Measurements from ENCODE around the gene UBAC2. TPM values are rescaled to one million over a fixed set of nuclear protein-coding genes. Genes with fewer than 3 reads are reported as not detected.

The UBAC2 gene
- polyA plus RNA-seq, 3 donors = 33.0 to 45.2 (median 38.0) TPM

DNA sequence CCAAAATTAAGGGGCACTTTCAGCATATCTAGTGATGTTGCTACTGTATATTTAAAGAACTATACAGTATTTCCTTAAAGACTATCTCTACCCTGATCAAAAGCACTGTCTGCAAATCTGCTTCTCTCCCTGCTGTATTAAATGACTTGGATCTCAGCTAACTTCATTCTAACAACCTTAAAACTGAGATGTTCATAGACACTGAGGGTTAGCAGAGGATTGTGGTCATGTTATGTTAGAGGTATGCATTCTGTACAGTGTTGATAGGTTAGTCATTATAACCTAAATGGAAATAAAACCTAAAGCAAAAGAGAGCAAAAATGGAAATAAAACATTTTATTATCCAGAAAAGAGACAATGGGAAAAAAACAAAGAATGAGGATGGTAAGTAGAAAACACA, 96.7 kb downstream of the UBAC2 start:
- no peak overlapping the region for H3K27ac ChIP-seq (ENCODE audit: low read depth, low read length)

DNA sequence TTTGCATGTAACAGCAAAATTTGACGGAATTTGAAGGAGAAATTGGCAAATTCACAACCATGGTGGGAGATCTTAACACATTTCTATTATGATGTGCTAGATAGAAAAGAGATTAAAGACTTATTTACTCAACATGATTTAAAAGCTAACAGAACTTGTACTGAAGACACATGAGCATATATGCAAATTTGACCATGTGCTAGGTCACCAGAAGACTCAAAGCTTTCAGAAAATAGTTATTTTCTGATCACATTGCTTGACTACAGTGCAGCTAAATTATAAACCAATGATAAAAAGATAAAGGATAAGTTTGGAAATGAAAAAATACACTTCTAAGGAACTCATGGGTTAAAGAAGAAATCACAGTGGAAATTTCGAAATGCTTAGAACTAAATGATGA, 97.4 kb downstream of the UBAC2 start:
- no peak overlapping the region for H3K27ac ChIP-seq (ENCODE audit: low read depth, low read length)

DNA sequence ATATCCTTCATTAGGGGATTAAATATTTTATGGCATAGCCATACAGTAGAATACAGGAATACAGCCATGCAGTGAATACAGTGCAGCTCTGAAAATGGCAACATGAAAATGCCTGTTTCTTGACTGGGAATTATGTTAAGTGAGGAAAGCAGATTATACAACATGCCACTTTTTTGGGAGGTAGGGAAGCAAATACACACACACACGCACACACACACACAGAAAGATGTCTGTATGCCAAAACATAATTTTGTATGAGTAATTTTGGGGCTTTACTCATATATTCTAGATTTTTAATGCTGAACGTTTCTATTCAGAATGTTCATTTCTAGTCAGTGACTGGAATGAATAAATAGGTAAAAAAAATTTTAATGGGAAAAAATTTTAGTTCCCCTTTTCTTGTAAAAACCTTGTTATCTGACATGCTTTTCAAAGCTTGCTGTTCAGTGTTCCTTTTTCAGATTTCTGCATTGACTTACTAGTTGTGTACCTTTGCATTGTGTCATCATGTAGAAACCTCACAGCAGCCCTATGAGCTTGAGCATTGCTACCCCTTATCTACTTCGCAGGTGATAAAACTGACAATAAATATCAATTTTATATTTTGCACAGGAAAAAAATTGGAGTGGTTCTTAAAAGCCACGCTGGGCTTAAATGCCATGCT, 98.7 kb downstream of the UBAC2 start:
- 79 to 90% (median 85%) methylated on average over 4 of the region's 4 CpGs for WGBS, 3 donors

More for the DNA sequence above, 97.4 kb downstream of the UBAC2 start:
- WGBS, 3 donors = 75 to 92% (median 89%) methylated on average over 2 of the region's 2 CpGs

DNA sequence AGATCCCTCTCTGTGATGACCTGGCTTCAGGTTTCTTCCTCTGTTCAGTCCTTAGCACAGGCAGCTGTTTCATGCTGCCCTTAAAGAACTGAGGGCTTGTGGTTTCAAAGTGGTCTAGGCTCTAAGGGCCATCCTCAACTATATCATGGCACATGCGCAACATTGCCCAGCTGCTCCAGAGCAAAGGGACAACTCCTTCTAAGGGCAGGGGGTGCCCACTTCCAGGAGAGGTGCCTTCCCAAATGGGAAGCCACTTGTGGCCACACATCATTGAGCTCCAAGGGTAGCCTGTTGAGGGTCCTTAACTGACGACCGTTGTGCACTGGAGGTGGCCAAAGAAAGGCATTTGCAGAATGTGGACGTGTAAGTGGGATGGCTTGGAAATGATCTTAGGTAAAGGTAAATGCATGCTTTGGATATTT, 99.3 kb downstream of the UBAC2 start:
- H3K27ac ChIP-seq (ENCODE audit: low read depth, low read length) = no peak overlapping the region

More for the DNA sequence above, 98.7 kb downstream of the UBAC2 start:
- no peak overlapping the region for H3K27ac ChIP-seq (ENCODE audit: low read depth, low read length)

DNA sequence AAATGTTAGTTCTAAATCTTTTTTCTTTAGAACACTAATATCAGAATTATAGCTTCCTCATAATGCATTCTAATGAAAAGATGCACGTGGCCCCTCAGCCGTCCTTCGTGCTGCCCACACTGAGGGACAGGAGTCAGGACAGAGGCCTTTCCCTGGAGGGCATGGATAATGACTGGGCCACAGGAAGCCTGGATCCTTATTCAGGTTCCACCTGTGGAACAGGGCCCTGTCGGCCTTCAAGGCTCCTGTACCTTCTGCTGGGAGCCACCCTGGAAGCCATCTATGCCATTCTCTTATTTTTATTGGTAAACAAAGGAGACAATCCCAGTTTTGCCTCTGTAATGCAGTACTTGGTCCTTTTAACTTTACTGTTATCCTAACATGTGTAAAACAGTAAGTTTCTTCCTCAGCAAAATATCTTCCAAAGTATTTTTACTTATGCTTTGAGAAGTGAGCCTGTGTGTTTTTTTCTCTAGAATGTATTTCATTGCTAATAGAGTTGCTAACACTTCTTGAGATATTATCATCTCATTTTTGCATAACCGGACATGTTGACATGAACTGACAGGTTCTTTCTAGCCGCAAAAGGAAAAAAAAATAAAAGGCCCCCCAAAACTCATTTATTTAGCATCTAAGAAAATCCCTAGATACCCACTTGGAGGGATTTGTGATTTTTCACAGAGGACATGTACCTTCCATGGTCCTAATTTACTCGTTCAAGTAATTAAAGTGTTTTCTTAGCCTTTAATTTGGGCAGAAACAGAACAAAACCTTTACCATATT, 100.6 kb downstream of the UBAC2 start:
- H3K27ac ChIP-seq (ENCODE audit: low read depth, low read length) = no peak overlapping the region

More for the DNA sequence above, 99.3 kb downstream of the UBAC2 start:
- 93 to 95% (median 94%) methylated on average over 4 of the region's 4 CpGs for WGBS, 3 donors

DNA sequence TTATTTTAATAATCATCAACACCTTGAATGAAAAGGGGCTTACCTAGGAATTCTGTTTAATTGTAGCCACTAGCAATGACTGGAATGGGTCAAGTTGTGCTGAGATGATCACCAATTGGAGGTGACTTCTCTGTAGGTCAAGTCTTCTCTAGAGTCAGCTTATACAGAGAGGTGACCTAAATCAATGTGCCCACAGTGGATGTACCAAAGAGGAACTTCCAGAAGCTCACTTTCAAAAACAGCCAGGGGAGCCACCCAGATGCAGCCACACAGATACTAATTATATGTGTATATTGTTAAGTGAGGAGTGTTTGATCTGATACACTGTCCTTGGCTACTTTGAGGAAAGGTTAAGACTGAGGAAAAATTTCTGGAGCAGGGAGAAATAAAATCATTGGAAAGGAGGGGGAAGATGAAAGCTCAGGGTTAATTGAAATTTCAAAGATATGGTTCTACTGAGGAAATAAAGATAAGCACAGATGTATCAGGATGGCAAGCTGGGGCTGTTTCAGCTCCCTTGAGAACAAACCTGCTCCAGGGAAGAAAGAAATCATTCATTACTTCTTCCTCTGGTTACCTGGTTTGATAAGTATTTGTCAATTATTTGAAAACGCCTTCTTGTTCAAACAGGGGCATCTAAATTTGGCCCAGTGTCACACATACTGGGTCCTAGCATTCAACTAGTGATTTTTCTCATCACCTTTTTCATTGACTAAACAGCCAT, 101.4 kb downstream of the UBAC2 start:
- no peak overlapping the region for H3K27ac ChIP-seq (ENCODE audit: low read depth, low read length)
- 59 to 96% (median 94%) methylated on average over 1 of the region's 1 CpG for WGBS, 3 donors

More for the DNA sequence above, 100.6 kb downstream of the UBAC2 start:
- 88 to 92% (median 90%) methylated on average over 7 of the region's 7 CpGs for WGBS, 3 donors

DNA sequence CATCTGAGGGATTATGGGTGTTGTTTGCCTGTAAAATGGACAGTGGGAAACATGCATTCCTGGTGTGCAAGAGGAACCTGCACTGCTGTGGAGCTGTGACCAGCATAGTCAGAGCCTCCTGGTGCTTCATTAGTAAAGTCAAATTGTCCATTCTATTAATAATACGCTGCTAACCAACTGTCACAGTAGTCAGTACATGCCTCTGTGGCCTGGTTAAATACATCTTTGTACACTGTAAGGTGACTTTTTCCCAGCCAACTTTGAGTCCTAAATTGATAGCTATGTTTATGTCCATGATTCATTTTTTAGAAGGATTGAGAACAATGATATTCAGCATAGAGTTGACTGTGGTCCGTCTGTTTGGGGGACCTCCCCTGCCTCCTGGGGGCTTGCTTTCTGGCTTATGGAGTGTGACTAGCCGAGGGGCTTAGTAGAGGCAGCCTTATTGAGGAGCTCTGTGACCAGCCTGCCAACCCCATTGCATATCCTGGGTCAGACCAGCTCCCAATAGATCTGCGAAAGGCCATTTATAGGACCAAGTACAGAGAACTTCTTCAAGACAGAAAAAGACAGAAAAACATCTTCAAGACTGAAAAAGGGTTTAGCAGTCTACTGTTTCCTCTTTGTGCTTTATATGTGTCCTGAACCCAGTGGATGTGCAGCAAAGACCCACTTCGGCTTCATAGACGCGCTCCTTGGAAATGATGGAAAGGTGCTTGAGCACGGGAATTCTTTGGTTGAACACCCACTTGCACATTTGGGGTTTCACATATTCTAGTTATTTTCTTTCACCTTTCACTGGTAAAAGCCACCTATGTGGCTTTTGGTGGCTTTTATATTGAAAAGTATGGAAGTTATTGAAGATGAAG, 102.2 kb downstream of the UBAC2 start:
- WGBS, 3 donors = 95 to 97% (median 96%) methylated on average over 8 of the region's 8 CpGs
- H3K27ac ChIP-seq (ENCODE audit: low read depth, low read length) = no peak overlapping the region

DNA sequence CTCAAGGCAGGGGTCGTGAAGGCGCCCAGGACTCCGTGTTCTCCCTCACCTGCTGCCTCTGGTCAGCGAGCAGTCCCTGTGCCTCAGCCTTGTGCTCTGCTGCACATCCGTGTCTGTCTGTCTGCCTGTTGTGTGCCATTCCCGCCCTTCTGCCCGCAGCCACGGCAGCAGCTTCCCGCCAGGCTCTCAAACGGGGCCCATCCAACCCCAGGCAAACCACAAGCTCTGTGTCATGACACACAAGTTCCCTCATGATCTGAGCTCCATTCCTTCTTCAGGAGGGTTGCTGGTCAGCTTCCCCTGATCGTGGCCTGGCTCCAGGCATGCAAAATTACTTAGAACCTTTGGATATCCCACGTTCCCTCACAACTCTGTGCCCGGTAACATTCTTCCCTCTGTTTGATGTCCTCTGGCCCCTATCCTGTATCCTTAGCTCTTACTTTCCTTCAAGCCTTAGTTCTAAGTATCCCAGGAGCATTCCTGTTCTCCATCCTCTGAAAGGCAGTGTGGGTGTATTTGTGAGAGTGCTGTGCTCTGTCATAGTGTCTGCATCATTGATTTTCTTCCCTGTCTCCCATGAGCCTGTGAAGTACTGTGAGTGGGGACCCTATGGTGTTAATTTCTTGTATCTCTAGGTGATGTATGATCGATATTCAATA, 103.3 kb downstream of the UBAC2 start:
- H3K27ac ChIP-seq (ENCODE audit: low read depth, low read length) = no peak overlapping the region

DNA sequence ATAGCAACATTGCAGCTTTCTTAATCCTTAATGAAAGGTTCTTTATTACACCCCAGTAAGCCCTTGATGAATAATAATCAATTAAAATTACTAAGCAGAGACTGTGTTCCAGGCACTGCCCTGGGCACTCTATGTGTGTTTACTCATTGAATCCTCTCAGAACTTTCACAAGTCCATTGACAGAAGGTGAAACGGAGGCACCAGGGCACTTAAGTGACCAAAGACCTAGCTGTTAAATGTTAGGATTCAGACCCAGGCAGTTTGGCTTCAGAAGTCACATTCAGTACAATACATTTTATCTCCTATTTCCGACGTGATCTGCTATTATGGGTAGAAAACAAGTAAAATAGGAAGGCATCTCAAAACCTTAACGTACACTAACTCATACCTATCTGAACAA, 103.9 kb downstream of the UBAC2 start:
- 84 to 90% (median 87%) methylated on average over 4 of the region's 4 CpGs for WGBS, 3 donors
- no peak overlapping the region for H3K27ac ChIP-seq (ENCODE audit: low read depth, low read length)

More for the DNA sequence above, 103.3 kb downstream of the UBAC2 start:
- WGBS, 3 donors = 75 to 92% (median 83%) methylated on average over 14 of the region's 14 CpGs

DNA sequence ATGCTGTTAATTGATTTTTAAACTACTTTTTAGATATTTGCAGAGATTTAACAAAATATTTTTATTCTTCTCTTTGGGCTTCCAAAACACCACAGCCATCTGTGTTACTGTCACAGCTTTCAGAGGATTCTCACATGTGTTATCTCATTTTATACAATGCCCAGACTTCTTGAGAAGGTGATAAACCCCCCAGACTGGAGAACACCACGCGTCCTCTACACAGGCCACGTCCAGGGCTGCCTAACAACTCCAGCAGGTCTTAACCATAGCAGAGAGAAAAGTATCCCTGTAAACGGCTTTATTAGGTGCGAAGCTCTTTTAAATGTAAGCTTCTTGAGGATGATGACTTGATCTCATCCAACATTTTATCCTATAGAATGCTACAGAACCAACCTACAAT, 104.5 kb downstream of the UBAC2 start:
- no peak overlapping the region for H3K27ac ChIP-seq (ENCODE audit: low read depth, low read length)
- 66 to 97% (median 90%) methylated on average over 5 of the region's 5 CpGs for WGBS, 3 donors

DNA sequence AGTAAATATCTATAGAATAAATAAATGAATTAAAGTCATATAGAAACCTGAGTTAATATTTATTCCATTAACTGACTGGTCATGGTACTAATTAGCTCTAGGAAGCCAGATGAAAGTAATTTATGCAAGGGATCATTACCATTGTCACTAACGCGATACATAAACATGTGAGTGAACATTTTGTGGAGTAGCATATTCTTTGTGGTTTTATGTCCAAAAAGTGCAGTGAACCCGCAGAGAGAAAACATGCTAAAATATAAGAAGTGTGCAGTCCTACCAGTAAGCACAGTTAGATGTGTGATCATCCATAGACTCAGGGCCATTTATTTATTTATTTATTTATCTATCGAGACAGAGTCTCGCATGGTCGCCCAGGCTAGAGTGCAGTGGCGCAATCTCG, 104.9 kb downstream of the UBAC2 start:
- H3K27ac ChIP-seq (ENCODE audit: low read depth, low read length) = no peak overlapping the region
- WGBS, 3 donors = 91% methylated on average over 8 of the region's 8 CpGs

DNA sequence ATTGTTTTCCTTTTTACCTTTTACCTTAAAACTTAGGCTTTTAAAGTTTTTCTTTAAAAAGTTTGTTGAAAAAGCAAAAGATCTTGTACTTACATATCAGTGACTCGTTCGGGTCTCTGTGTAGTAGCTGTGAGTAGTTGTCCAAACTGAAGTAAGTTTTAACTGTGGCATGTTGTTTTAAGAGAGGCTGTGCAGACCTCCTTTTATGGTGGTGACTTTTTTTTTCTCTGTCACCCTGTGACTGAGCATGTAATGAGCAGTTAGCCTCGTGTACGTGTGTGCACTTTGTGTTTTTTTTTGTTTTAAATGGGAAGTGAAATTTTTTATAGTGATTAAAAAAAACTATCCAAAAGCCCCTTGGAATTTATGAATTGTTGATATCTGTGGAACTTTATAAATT, 106.6 kb downstream of the UBAC2 start, which contains the start of gene GPR183:
Gene GPR183 (minus strand): TSS at position 153 of the 400 bp plus-strand sequence. CDS start 11,254 bp downstream, outside the sequence.
- no peak within 1 kb of the TSS for H3K27ac ChIP-seq (ENCODE audit: low read depth, low read length)
- WGBS, 3 donors = 18 to 38% (median 35%) methylated on average over 4 of the region's 4 CpGs

DNA sequence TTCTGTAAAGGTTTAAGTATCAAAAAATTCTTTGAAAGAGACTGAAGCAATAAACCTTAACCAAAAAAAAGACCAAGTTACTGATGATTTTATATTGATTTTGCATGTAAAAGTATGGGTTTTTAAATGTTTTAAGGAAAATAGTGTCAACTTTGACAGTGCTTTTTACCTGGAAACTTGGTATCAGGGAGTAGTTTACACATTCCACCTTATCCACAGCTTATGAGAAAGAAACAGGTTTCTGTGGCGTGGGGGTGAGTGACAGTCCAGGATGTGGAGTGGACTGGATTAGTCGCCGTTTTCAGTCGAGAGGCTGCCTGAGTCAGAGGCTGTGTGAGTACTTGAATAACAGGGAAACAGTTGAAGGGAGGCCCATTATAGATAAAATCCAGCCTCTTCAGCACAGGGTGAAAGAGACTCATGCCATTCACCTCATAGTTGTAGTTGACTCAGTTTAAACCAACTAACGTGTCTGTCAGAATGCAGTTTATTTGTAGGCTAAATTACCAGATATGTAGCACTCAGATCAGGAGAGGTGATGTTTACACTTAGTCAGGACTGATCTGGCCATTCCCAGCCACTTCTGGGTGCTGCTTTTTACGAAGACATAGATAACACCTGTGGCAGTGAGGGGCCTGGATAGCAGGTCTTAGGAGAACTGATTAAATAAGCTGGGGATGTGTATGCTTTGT, 107.1 kb downstream of the UBAC2 start:
- no peak overlapping the region for H3K27ac ChIP-seq (ENCODE audit: low read depth, low read length)
- 24 to 56% (median 55%) methylated on average over 6 of the region's 6 CpGs for WGBS, 3 donors

DNA sequence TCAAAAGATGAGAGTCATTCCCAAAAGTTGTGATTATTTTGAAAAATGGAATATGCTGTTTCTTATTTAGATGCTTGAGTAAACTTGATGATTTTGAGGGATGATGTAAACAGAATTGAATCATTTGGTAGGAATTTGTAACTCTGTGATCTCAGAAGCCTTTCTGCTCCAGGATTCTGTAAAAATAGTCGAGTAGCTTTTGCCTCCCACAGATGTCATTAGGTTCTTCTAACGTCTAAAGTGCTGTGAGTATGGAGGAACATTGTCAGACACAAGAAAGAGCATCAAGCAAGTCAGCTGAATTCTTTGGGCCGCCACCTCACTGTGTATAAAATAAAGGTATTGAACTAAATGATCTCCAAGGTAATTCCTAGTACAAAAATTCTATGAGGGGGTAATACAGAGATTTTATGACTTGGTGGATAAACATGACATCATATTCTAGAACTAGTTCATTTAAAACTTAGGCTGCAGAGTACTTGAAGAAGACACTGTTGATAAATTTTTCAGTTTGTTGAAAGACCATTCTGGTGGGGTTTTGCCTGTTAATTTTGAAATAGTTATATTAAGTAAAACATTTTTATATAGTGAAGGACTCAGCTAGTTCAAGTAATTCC, 107.9 kb downstream of the UBAC2 start:
- WGBS, 3 donors = 65 to 86% (median 70%) methylated on average over 3 of the region's 3 CpGs
- no peak overlapping the region for H3K27ac ChIP-seq (ENCODE audit: low read depth, low read length)

DNA sequence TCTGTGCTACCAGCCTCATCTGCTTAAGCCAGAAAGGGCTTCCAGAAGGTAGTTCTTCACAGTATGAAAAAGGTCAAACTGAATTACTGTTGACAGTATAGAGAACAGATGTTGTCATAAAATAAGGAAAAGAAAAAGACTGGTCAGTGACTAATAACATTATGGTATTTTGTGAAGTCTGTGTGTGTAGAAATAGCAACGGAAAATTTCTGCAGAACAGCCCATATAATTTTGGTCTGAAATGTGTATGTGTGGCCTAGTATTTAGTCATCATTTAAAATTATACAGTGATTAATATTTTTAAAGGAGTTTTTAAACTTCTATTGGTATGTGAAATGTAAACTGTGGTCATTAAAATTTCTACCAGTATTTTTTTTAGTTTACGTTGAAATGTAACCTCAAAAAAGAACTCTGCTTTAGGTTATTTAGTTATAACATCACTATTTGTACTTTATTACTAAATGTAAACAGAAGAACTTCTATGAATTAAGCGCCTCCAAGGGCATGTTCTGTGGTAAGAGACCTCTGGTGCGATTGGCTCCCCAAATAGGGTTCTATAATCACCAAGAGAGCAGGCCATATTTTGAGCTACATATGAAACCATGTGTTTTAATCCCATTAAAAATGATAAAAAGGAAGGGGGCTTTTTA, 109.9 kb downstream of the UBAC2 start:
- no peak overlapping the region for H3K27ac ChIP-seq (ENCODE audit: low read depth, low read length)
- WGBS, 3 donors = 85 to 94% (median 89%) methylated on average over 4 of the region's 4 CpGs

DNA sequence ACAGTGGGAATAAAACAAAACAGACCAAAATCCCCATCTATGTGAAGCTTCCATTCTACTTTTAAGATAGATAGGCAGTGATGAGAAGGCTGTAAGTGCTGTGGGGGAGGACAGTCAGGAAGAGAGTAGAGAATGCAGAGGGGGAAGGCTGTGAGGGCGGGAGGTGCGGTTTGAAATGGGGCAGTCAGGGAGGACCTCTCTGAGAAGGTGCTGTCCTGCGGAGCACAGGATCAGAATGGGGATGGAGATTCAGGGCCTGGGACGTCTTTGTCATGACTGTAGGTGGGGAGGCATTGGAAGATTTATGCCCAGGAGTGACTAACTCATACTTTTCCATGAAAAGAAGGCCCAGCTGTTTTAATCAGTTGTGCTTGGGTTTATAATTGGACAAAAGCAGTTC, 110.5 kb downstream of the UBAC2 start:
- H3K27ac ChIP-seq (ENCODE audit: low read depth, low read length) = no peak overlapping the region
- WGBS, 3 donors = 83 to 98% (median 85%) methylated on average over 4 of the region's 4 CpGs
